NCI-H2227 treated with DMSO at 0.1 percent for 48 hours (cell line): Measurements from ENCODE around the gene C13orf46.
"Not testable (repeated sequence)": the region's sequence is repeated elsewhere in the genome, so short reads cannot be mapped to it uniquely, and the experiment has no call there.

ENCODE experiments used
- DNase-seq: peaks from one replicate; lab custom pipeline; 2025; lab: John Stamatoyannopoulos, UW

Gene C13orf46

GRCh38 chr13:113991676-113992179 is 17.9 kb upstream of the C13orf46 start:
- DNase-seq = no peak

GRCh38 chr13:113991191-113991669 is 17.4 kb upstream of the C13orf46 start:
- no peak for DNase-seq

- DNase-seq = no peak
Measured at GRCh38 chr13:113990321-113990837, 16.5 kb upstream of the C13orf46 start.

- DNase-seq = no peak
Measured at GRCh38 chr13:113989585-113990300, 15.9 kb upstream of the C13orf46 start.

GRCh38 chr13:113988859-113989258 is 15.0 kb upstream of the C13orf46 start:
- not testable (repeated sequence) for DNase-seq

- no peak for DNase-seq
Measured at GRCh38 chr13:113982296-113982661, 8.4 kb upstream of the C13orf46 start.

- DNase-seq = no peak
Measured at GRCh38 chr13:113981611-113982295, 7.9 kb upstream of the C13orf46 start.

GRCh38 chr13:113981194-113981605 is 7.3 kb upstream of the C13orf46 start:
- no peak for DNase-seq

- no peak for DNase-seq
Measured at GRCh38 chr13:113980489-113981064, 6.7 kb upstream of the C13orf46 start.

- DNase-seq = no peak
Measured at GRCh38 chr13:113979791-113980471, 6.1 kb upstream of the C13orf46 start.

GRCh38 chr13:113978741-113979481 is 5.0 kb upstream of the C13orf46 start:
- no peak for DNase-seq

GRCh38 chr13:113977976-113978375 is 4.1 kb upstream of the C13orf46 start:
- no peak for DNase-seq

GRCh38 chr13:113976711-113977684 is 3.1 kb upstream of the C13orf46 start:
- no peak for DNase-seq

- no peak for DNase-seq
Measured at GRCh38 chr13:113975416-113975815, 1.5 kb upstream of the C13orf46 start.

- DNase-seq = no peak
Measured at GRCh38 chr13:113974304-113975281, 717 bp upstream of the C13orf46 start.

- no peak for DNase-seq
Measured at GRCh38 chr13:113972451-113973217, 1.2 kb downstream of the C13orf46 start.

GRCh38 chr13:113971471-113972231 is 2.2 kb downstream of the C13orf46 start:
- no peak for DNase-seq
